HG03159 (cell line): ENCODE results near the gene IL6ST.
"Not testable (repeated sequence)": the region's sequence is repeated elsewhere in the genome, so short reads cannot be mapped to it uniquely, and the experiment has no call there.

Source experiments
- ATAC-seq: cut with Tn5 transposase; IDR thresholded peaks from one replicate; pipeline ENCODE4 v1.9.1; 2021; ENCODE audit warnings: mild to moderate bottlenecking, moderate library complexity; ENCODE audit not compliant: unreplicated experiment

The IL6ST gene

GRCh38 chr5:55973296-55973695 lies 21.5 kb downstream of the IL6ST start:
- no peak for ATAC-seq

GRCh38 chr5:55969956-55970355 lies 24.8 kb downstream of the IL6ST start:
- ATAC-seq = no peak

- no peak for ATAC-seq
Observed at GRCh38 chr5:55966284-55966683, 28.5 kb downstream of the IL6ST start.

- no peak for ATAC-seq
Observed at GRCh38 chr5:55965525-55965924, 29.2 kb downstream of the IL6ST start.

GRCh38 chr5:55960779-55961178 lies 34.0 kb downstream of the IL6ST start:
- no peak for ATAC-seq

- no peak for ATAC-seq
Observed at GRCh38 chr5:55959208-55959607, 35.6 kb downstream of the IL6ST start.

GRCh38 chr5:55941154-55941553 lies 53.6 kb downstream of the IL6ST start:
- not testable (repeated sequence) for ATAC-seq

- not testable (repeated sequence) for ATAC-seq
Observed at GRCh38 chr5:55937598-55937997, 57.2 kb downstream of the IL6ST start.

- peak; percentile 60 for ATAC-seq
Observed at GRCh38 chr5:55936100-55936693, 58.6 kb downstream of the IL6ST start.

GRCh38 chr5:55935371-55935770 lies 59.4 kb downstream of the IL6ST start:
- no peak for ATAC-seq

GRCh38 chr5:55934720-55935119 lies 60.0 kb downstream of the IL6ST start:
- ATAC-seq = no peak

- no peak for ATAC-seq
Observed at GRCh38 chr5:55934115-55934613, 60.6 kb downstream of the IL6ST start.

- ATAC-seq = no peak
Observed at GRCh38 chr5:55933377-55934114, 61.2 kb downstream of the IL6ST start.

- no peak for ATAC-seq
Observed at GRCh38 chr5:55932700-55933099, 62.1 kb downstream of the IL6ST start.

- no peak for ATAC-seq
Observed at GRCh38 chr5:55929020-55929799, 65.6 kb downstream of the IL6ST start.

- no peak for ATAC-seq
Observed at GRCh38 chr5:55927861-55928655, 66.7 kb downstream of the IL6ST start.

- no peak for ATAC-seq
Observed at GRCh38 chr5:55926476-55926875, 68.3 kb downstream of the IL6ST start.

GRCh38 chr5:55925712-55926111 lies 69.1 kb downstream of the IL6ST start:
- no peak for ATAC-seq

- ATAC-seq = no peak
Observed at GRCh38 chr5:55925181-55925580, 69.6 kb downstream of the IL6ST start.

- no peak for ATAC-seq
Observed at GRCh38 chr5:55924744-55925143, 70.0 kb downstream of the IL6ST start.
